ENCODE measurements around the gene RAB4B. TPM values are rescaled to one million over a fixed set of nuclear protein-coding genes. Genes with fewer than 3 reads are reported as not detected.

The RAB4B gene
- total RNA-seq, 2 experiments from 2014 or later, result 38.0 to 41.7 TPM

Other genes with a start within 250 kb of the RAB4B start
- gene SHKBP1, start 201.4 kb upstream of the RAB4B start, total RNA-seq, result 100 to 1,000 TPM; 112 to 126 TPM
- gene LTBP4, start 176.9 kb upstream of the RAB4B start, total RNA-seq, result 100 to 1,000 TPM; 178 to 182 TPM
- gene NUMBL, start 87.6 kb upstream of the RAB4B start, total RNA-seq, result 10 to 100 TPM; 14.0 to 14.8 TPM
- 10 to 100 TPM; 31.7 to 36.3 TPM for gene COQ8B, start 61.4 kb upstream of the RAB4B start, total RNA-seq
- 1 to 10 TPM; 6.4 TPM for gene ITPKC, start 61.1 kb upstream of the RAB4B start, total RNA-seq
- 10 to 100 TPM; 14.1 to 15.8 TPM for gene ACTMAP, start 27.8 kb upstream of the RAB4B start, total RNA-seq
- 100 to 1,000 TPM; 241 to 253 TPM for gene SNRPA, start 27.0 kb upstream of the RAB4B start, total RNA-seq
- gene MIA, start 2.7 kb upstream of the RAB4B start, total RNA-seq, result under 1 TPM in 1 of 2 experiments, not detected in 1; 1.00 TPM
- 10 to 100 TPM; 89.1 to 90.3 TPM for gene EGLN2, start 20.9 kb downstream of the RAB4B start, total RNA-seq
- gene CYP2A6, start 72.2 kb downstream of the RAB4B start, total RNA-seq, result not detected
- not detected for gene CYP2A7, start 104.0 kb downstream of the RAB4B start, total RNA-seq
- not detected for gene CYP2B6, start 213.0 kb downstream of the RAB4B start, total RNA-seq

All from activated CD4-positive, alpha-beta memory T cell treated with anti-CD3 and anti-CD28 coated beads for 36 hours (primary cell).